Measurements from ENCODE around the gene CACNG4.

Gene CACNG4

DNA sequence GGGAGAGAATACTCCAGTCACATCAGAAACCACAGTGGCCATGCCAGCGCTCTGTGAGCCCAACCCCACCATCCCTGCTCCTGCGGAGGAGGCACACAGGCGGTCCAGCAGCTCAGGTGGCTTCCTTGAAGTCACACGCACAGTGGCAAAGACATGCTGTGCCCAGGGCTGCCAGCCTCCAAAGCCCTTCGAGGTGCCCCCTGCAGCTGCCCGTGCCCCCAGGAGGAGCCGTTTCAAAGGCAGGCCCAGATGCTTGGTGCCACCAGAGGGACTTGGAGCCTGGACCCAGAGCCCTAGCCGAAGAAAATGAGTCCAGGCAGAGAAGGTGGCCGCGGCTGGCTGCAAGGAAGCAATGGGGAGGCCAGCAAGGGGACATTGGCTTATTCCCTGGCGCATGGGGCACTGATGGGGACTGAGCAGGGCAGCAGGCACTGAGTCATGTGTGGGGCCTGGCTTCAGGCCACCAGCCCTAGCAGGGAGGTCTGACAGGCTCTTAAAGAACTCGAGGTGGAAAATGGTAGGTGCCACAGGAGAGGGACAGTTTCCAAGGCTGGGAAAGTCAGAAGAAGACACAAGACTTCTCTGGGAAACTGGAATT is 62.6 kb downstream of the CACNG4 start:
- TF ChIP-seq, protein P1, sequence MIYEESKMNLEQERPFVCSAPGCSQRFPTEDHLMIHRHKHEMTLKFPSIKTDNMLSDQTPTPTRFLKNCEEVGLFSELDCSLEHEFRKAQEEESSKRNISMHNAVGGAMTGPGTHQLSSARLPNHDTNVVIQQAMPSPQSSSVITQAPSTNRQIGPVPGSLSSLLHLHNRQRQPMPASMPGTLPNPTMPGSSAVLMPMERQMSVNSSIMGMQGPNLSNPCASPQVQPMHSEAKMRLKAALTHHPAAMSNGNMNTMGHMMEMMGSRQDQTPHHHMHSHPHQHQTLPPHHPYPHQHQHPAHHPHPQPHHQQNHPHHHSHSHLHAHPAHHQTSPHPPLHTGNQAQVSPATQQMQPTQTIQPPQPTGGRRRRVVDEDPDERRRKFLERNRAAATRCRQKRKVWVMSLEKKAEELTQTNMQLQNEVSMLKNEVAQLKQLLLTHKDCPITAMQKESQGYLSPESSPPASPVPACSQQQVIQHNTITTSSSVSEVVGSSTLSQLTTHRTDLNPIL (CRISPR knock-in tag; IDR thresholded peaks at IDR 0.05; ENCODE audit: low read depth): no peak
- TF ChIP-seq TCF4 (CRISPR knock-in tag; IDR thresholded peaks at IDR 0.05; ENCODE audit: borderline replicate concordance) (no peak), PATZ1 (CRISPR knock-in tag; IDR thresholded peaks at IDR 0.05; ENCODE audit: borderline replicate concordance) (no peak), ARNTL (CRISPR knock-in tag; IDR thresholded peaks at IDR 0.05; ENCODE audit: borderline replicate concordance, low read depth) (no peak), TOX (CRISPR knock-in tag; IDR thresholded peaks at IDR 0.05; ENCODE audit: borderline replicate concordance) (no peak), GLIS3 (CRISPR knock-in tag; IDR thresholded peaks at IDR 0.05) (no peak), ZFP3 (CRISPR knock-in tag; IDR thresholded peaks at IDR 0.05) (no peak), ZC3H10 (CRISPR knock-in tag; IDR thresholded peaks at IDR 0.05) (no peak), BACH2 (CRISPR knock-in tag; IDR thresholded peaks at IDR 0.05; ENCODE audit: borderline replicate concordance) (no peak), ISL1 (CRISPR knock-in tag; IDR thresholded peaks at IDR 0.05) (no peak), ZNF70 (CRISPR knock-in tag; IDR thresholded peaks at IDR 0.05) (no peak)
- TF ChIP-seq, protein P2, sequence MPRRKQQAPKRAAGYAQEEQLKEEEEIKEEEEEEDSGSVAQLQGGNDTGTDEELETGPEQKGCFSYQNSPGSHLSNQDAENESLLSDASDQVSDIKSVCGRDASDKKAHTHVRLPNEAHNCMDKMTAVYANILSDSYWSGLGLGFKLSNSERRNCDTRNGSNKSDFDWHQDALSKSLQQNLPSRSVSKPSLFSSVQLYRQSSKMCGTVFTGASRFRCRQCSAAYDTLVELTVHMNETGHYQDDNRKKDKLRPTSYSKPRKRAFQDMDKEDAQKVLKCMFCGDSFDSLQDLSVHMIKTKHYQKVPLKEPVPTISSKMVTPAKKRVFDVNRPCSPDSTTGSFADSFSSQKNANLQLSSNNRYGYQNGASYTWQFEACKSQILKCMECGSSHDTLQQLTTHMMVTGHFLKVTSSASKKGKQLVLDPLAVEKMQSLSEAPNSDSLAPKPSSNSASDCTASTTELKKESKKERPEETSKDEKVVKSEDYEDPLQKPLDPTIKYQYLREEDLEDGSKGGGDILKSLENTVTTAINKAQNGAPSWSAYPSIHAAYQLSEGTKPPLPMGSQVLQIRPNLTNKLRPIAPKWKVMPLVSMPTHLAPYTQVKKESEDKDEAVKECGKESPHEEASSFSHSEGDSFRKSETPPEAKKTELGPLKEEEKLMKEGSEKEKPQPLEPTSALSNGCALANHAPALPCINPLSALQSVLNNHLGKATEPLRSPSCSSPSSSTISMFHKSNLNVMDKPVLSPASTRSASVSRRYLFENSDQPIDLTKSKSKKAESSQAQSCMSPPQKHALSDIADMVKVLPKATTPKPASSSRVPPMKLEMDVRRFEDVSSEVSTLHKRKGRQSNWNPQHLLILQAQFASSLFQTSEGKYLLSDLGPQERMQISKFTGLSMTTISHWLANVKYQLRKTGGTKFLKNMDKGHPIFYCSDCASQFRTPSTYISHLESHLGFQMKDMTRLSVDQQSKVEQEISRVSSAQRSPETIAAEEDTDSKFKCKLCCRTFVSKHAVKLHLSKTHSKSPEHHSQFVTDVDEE (CRISPR knock-in tag; IDR thresholded peaks at IDR 0.05): no peak
- TF ChIP-seq, protein P3, sequence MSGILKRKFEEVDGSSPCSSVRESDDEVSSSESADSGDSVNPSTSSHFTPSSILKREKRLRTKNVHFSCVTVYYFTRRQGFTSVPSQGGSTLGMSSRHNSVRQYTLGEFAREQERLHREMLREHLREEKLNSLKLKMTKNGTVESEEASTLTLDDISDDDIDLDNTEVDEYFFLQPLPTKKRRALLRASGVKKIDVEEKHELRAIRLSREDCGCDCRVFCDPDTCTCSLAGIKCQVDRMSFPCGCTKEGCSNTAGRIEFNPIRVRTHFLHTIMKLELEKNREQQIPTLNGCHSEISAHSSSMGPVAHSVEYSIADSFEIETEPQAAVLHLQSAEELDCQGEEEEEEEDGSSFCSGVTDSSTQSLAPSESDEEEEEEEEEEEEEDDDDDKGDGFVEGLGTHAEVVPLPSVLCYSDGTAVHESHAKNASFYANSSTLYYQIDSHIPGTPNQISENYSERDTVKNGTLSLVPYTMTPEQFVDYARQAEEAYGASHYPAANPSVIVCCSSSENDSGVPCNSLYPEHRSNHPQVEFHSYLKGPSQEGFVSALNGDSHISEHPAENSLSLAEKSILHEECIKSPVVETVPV (CRISPR knock-in tag; IDR thresholded peaks at IDR 0.05): no peak
- ATAC-seq: peak; percentile 44

- ATAC-seq: no peak
Measured at GRCh38 chr17:67030641-67031040, 66.1 kb downstream of the CACNG4 start.

DNA sequence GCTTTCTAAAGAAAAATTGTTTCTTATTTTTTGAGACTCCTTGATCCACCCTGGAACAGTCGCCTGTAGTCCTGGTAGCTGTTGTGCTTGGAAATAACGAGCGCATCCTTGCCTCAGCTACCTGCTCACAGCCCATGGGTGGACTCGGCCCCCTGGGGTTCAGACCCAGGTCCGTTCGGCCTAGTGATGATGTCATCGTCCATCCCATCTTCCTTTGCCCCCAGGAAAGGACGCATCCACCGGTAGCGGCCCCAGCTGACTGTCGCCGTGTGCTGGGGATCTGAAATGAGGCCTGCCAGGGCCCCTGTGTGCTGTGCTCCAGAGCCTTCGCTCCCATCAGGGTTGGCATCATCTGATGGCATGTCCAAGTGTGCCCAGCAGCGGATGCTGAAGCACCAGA is 67.9 kb downstream of the CACNG4 start:
- no peak for TF ChIP-seq ESRRG (CRISPR knock-in tag; IDR thresholded peaks at IDR 0.05)
- no peak for TF ChIP-seq GLIS3 (CRISPR knock-in tag; IDR thresholded peaks at IDR 0.05)
- no peak for TF ChIP-seq ZNF565 (CRISPR knock-in tag; conservative IDR thresholded peaks at IDR 0.05; ENCODE audit: low read depth)
- no peak for TF ChIP-seq RARB (CRISPR knock-in tag; IDR thresholded peaks at IDR 0.05)
- TF ChIP-seq ZFP30 (CRISPR knock-in tag; IDR thresholded peaks at IDR 0.05): no peak
- TF ChIP-seq TCF4 (CRISPR knock-in tag; IDR thresholded peaks at IDR 0.05; ENCODE audit: borderline replicate concordance): no peak
- no peak for TF ChIP-seq ZC3H10 (CRISPR knock-in tag; IDR thresholded peaks at IDR 0.05)
- no peak for TF ChIP-seq ISL1 (CRISPR knock-in tag; IDR thresholded peaks at IDR 0.05)
- TF ChIP-seq ZNF8 (CRISPR knock-in tag; IDR thresholded peaks at IDR 0.05): no peak
- TF ChIP-seq, protein P3 (CRISPR knock-in tag; IDR thresholded peaks at IDR 0.05): no peak
- no peak for TF ChIP-seq TOX (CRISPR knock-in tag; IDR thresholded peaks at IDR 0.05; ENCODE audit: borderline replicate concordance)
- no peak for TF ChIP-seq OSR1 (CRISPR knock-in tag; IDR thresholded peaks at IDR 0.05)
- no peak for TF ChIP-seq PATZ1 (CRISPR knock-in tag; IDR thresholded peaks at IDR 0.05; ENCODE audit: borderline replicate concordance)
- ATAC-seq: no peak

More at GRCh38 chr17:67030641-67031040, 66.1 kb downstream of the CACNG4 start:
- TF ChIP-seq, protein P1 (CRISPR knock-in tag; IDR thresholded peaks at IDR 0.05; ENCODE audit: low read depth): no peak

Data from SK-N-SH treated with all-trans-retinoic acid at 6 μM for 48 hours (cell line).